NOMO-1 treated with DMSO at 0.1 percent for 48 hours (cell line): ENCODE data around the gene C4orf54.

Experiments used
- DNase-seq: peaks from one replicate; lab custom pipeline; 2025; ENCODE audit not compliant: unreplicated experiment; lab: John Stamatoyannopoulos, UW

C4orf54 gene

DNA sequence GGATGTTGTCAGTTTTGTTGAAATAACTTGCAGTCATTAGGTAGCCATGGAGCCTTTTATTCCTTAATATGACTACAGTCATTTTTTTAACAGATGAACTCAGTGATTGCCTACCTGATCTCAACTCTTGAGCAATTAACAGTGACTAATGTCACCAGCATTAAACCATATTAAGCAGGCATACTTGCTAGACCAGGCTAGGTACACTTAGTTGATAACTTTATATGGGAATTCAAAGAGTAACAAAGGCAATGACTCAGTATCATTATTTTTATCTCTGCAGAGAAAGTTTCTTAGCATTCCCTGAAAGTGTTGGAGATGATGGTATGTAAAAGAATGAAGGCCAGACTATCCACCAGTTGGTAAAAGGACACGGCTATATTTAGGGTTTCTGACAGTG, at the start of gene C4orf54:
Gene C4orf54 (minus strand): TSS at position 31 of the 400 bp plus-strand sequence. CDS start 3,180 bp downstream, outside the sequence.
- DNase-seq = no peak

- no peak for DNase-seq
Observed at GRCh38 chr4:99705891-99706290, 48.3 kb upstream of the C4orf54 start.

DNA sequence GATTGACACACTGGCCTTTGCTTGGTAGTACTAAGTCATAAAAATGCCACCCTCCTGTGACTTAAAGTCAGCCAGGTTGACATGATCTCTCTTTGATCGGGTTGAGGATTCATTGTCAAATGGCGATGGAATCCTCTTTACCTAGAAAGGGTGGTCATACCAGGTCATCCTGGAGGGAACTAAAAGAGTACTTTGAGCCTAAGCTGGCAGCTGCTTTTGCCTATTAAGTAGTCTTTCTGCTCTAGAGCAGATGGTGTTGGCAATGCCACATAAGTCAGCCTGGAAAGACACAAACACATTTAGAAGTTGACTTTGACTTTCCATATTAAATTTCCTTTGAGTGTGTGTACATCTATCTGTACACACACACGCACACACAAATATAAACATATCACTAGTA, 39.2 kb upstream of the C4orf54 start:
- DNase-seq = no peak

GRCh38 chr4:99693140-99693539, 35.5 kb upstream of the C4orf54 start:
- DNase-seq = no peak

GRCh38 chr4:99690990-99691389, 33.4 kb upstream of the C4orf54 start:
- no peak for DNase-seq

DNA sequence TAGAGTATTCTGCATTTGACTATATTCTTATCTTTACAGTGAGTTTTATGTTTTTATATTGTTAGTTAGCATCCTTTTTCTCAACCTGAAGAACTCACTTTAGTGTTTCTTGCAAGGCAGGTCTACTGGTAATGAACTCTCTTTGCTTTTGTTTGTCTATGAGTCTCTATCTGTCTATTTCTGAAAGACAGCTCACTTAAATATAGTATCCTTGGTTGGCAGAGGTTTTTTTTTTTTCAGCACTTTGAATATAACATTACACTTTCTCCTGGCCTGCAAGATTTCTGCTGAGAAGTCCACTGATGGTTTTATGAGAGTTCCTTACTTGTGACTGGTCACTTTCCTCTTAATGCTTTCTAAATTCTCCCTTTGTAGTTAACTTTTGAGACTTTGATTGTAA, 32.8 kb upstream of the C4orf54 start:
- DNase-seq = no peak

- no peak for DNase-seq
Observed at GRCh38 chr4:99687120-99687519, 29.5 kb upstream of the C4orf54 start.

DNA sequence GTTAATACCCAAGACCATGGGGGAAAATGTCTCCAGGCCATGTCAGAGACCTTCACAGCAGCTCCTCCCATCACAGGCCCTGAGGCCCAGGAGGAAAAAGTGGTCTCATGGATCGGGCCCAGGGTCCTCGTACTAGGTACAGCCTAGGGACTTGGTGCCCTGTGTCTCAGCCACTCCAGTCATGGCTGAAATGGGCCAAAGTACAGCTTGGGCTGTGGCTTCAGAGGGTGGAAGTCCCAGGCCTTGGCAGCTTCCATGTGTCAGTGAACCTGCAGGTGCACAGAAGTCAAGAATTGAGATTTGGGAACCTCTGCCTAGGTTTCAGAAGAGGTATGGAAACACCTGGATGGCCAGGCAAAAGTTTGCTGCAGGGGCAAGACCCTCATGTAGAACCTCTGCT, 27.6 kb upstream of the C4orf54 start:
- DNase-seq = no peak

- no peak for DNase-seq
Observed at GRCh38 chr4:99683895-99684294, 26.3 kb upstream of the C4orf54 start.

- no peak for DNase-seq
Observed at GRCh38 chr4:99679976-99680375, 22.3 kb upstream of the C4orf54 start.

DNA sequence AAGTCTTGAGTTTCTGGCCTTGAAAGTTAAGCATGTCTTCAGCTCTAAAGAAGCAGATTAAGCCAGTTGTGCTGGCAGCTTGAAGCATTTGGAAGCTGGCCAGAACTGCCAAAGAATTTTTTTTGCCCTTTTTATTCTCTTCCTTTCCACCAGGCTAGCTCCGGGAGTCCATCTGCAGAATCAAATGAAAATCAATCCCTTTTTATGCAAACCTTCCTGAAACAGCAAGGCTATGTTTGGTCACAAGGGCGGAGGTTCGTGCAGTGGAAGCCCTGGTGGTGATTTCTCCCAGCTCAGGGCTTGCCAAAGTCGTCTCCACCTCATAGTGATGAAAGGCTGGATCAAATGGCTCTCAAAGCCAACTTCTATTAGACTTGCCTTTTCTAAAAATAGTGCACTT, 21.6 kb upstream of the C4orf54 start:
- DNase-seq = no peak

DNA sequence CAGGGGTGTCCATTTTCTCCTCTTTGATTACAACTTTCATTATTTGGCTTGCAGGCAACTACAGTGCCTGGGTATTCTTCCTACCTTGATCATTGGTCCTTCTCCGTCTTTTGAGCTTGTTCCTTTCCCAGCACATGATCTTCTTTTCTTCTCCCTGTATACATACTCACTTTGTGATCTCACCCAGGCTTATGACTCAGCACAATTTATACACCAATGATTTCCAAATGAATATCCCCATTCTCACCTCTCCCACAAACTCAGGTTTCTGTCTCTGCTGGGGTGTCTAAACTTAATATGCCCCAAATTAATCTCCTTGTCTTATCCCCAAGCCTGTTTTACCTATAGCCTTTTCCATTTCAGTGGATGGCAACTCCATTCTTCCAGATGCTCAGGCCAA, 19.5 kb upstream of the C4orf54 start:
- DNase-seq = no peak

GRCh38 chr4:99670409-99671073, 12.9 kb upstream of the C4orf54 start:
- DNase-seq = no peak

DNA sequence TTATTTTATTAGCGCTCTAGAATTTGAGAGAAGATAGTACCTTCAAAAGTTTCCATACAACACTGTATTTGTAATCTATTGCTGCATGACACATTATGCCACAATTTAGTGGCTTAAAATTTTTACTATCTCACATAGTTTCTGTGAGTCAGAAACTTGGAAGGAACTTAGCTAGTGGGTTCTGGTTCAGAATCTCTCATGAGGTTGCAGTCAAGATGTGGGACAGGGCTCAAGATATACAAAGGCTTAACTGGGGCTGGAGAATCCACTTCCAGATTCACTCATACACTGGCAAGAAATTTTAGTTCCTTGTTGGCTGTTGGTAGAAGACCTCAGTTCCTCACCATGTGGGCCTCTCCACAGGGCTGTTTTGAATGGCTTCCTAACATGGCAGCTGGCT, 11.5 kb upstream of the C4orf54 start:
- no peak for DNase-seq

DNA sequence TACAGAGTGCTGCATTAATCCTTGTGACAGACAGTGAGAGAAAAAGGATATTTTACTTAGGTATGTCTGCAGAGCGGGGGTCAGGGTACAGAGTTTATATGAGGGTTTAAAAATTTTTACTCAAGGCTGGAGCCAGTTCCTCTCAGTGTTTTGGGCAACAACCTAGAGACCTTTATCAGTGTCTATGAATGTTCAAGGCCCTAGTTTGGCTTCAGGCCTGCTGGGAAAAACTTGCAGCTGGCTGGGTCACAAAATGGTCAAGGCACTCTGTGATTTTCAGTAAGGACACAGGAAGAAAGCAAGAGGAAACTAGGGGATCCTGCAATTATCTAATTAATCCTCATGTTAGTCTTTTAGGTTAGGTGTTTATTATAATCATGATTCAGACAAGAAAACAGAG, 10.8 kb upstream of the C4orf54 start:
- DNase-seq = no peak

DNA sequence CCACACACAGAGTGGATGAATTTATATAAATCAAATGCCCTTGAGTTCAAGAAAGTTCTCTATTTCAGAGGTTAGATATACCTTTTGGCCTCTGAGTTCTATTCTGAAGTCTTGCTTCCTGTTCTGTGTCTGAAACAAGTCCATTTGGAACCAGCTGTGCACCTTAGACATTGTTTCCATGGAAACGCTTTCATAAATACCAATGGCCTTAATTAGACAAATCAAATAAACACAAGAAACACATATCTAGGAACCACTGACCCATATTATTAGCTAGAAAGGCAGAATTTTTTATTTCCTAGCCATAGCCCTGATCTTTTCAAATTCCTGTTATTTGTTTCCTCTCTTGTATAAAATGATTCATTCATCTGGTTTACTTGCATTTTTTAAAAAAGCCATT, 8.4 kb upstream of the C4orf54 start:
- DNase-seq = no peak

DNA sequence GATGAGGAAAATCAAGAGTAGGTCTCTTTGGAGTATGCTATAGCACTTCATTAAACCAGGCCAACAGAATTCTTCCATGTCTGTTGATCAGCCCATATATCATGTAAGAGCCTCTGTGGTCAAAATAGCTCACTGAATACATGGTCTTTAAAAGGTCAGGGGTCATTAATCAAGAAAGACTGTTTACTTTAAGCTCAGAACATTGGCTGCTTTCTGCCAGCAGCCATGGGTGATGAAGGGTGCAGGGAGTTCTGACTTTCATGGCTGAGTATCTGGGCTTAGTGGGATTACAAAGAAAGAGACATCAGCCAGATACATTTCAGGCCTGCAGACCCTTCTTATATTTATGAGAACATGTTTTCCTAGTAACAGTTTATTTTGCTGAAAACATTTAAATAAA, 7.1 kb upstream of the C4orf54 start:
- no peak for DNase-seq

GRCh38 chr4:99661907-99662306, 4.3 kb upstream of the C4orf54 start:
- DNase-seq = no peak

DNA sequence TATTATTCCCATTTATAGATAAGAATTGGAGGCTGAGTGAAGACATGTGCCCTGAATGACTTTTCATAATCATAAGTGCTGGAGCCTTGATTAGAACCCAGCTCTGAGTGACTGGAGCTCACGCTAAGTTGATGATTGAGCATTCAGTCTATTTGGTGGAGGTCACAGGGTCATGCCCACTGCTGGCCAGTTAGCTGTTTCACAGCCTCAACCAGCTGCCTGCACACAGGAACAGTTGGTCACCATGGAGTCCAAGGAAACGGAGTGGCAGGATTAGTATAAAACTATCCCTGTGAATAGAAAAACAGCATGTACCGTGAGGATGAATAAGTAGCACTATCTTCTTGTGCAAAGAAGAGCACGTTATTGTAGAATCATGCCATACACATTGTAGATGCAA, 1.0 kb upstream of the C4orf54 start:
- DNase-seq = no peak

- no peak for DNase-seq
Observed at GRCh38 chr4:99655308-99656081, 2.1 kb downstream of the C4orf54 start.

GRCh38 chr4:99654361-99654761, 3.3 kb downstream of the C4orf54 start:
- DNase-seq = no peak

DNA sequence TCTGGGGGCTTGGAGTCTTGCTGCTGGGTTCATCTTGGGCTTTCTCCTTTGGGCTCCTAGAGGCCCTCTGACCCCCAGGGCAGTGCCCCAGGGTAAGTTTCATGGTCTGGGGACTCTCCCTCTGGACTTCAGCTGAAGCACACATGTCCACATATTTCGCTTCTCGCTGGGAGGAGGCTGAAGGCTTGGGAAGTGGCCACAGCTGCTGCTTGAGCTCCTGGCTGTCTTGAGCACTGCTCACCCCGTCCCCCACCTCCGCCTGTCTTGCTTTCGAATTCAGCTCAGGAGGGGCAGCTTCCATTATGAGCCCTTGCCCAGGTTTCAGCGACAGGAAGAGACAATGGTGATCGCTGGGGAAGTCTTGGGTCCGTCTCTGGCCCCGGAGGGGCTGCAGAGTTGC, 3.7 kb downstream of the C4orf54 start:
- no peak for DNase-seq
